Thyroid gland (tissue), 4 donors: Measurements from ENCODE around the gene PRKCQ.

ENCODE experiments used
- POLR2A ChIP-seq, 2 donors: fragments of 450-650 bp; IDR thresholded peaks; one replicate each; pipeline ENCODE4 v1.6.1; 2017; ENCODE audit warnings: antibody characterized with exemption in 2 of 2, mild to moderate bottlenecking in 2 of 2, moderate library complexity in 1 of 2
- TF ChIP-seq, protein P1 (sequence below), 6 experiments: fragments of 200-600 bp in 3 of 6; fragments of 450-650 bp in 3 of 6; sonication (generic) in 3 of 6; IDR thresholded peaks; one replicate each; pipeline ENCODE4 v1.5.1; 2016 to 2019; ENCODE audit warnings: antibody characterized with exemption in 6 of 6, mild to moderate bottlenecking in 2 of 6, inconsistent platforms in 1 of 6, moderate library complexity in 1 of 6

DNA sequence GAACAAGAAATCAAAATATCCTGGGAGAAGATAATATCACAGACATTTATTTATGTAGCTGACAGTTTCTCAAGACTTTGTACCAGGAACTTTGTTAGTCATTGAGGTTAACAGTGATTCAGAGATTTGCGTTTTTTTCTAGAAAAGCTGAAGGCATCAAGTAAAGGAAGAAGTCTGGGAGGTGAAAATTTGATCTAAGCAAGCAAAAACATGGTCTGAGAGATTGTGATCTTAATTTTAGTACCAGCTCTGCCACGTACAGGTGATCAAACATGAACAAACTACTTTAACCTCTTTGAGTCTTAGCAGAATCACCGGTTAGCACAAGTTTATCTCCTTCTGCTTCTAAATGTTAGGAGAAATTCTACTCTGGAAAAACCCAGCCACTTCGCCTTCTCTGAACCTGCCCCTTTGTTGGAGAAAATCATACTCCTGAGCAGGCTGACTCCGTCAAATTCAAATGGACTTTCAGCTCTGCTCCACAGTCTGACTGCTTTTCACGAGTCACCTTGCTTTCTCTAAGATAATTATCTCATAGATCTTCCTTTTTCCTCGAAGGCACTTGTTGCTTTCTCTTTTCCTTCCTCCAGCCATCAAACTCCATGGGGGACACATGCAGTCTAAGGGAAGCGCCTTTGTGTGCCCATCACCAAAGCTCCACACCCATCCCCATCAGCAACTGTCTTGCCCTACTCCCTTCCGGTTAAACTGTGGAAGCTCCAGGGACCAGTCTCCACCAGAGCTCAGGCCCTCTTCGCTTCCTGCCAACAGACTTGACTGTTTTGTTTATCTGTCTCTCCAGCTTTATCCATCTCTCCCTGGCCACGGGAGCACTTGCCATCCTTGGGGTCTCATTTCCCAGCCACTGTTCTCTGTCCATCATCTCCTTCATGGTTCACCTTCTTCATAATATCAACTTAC lies 86.3 kb downstream of the PRKCQ start:
- TF ChIP-seq, protein P1, sequence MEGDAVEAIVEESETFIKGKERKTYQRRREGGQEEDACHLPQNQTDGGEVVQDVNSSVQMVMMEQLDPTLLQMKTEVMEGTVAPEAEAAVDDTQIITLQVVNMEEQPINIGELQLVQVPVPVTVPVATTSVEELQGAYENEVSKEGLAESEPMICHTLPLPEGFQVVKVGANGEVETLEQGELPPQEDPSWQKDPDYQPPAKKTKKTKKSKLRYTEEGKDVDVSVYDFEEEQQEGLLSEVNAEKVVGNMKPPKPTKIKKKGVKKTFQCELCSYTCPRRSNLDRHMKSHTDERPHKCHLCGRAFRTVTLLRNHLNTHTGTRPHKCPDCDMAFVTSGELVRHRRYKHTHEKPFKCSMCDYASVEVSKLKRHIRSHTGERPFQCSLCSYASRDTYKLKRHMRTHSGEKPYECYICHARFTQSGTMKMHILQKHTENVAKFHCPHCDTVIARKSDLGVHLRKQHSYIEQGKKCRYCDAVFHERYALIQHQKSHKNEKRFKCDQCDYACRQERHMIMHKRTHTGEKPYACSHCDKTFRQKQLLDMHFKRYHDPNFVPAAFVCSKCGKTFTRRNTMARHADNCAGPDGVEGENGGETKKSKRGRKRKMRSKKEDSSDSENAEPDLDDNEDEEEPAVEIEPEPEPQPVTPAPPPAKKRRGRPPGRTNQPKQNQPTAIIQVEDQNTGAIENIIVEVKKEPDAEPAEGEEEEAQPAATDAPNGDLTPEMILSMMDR (IDR thresholded peaks at IDR 0.05): no peak
- TF ChIP-seq POLR2A (IDR thresholded peaks at IDR 0.05): no peak
